Heart left ventricle (tissue), 13 donors: ENCODE measurements around the gene FAM168A.

Experiments used
- CTCF ChIP-seq, 12 donors: fragments of 200-600 bp; sonication (generic) in 4 of 12; IDR thresholded peaks; one replicate each; pipeline versions ENCODE4 v1.5.0 to v1.8.0; 2018 to 2022; ENCODE audit warnings: antibody characterized with exemption in 12 of 12, mild to moderate bottlenecking in 5 of 12
- POLR2A ChIP-seq, 2 donors: fragments of 450-650 bp; IDR thresholded peaks; one replicate each; pipeline ENCODE4 v1.6.1; 2017; ENCODE audit warnings: antibody characterized with exemption in 2 of 2, mild to moderate bottlenecking in 2 of 2, moderate library complexity in 2 of 2
- donor health status: ischemic (EF 13 %, LVEDD 7.1; RV severe dilation, severe dysfunction).
- donor health status: DM: no; HTN: yes; CAD: no.
- donor health status: DM: no; HTN: no; CAD: no.
- donor health status: ischemic (EF 25% LVEDD 6.9; RV normal size, moderate dysfunction).
- donor health status: ischemic (EF 25% LVEDD 5.7; RV mildly dilated, moderate dysfunction).
- donor health status: ischemic (EF 35%, LVEDD 5.7; RV mildly dilated, moderate dysfunction).
- donor health status: nonischemic (EF 11% LVEDD 7.7; RV severe dilation, severe dysfunction).
- donor health status: DM: yes; HTN: yes; CAD: no.
- donor health status: PGD.
- donor health status: ischemic (EF 29% LVEDD 5.4; RV normal size, mild dysfunction).
- donor health status: nonischemic (EF 23%, LVEDD 6.1; RV moderate dilation, normal function).

- TF ChIP-seq POLR2A (IDR thresholded peaks at IDR 0.05): no peak
- TF ChIP-seq CTCF (IDR thresholded peaks at IDR 0.05): no peak
Measured at GRCh38 chr11:73405146-73405510, 192.8 kb downstream of the FAM168A start.
